Retinal pigment epithelial cell (primary cell): ENCODE results near the gene MUC5AC.

Experiments used
- DNase-seq: peaks from one replicate; pipeline ENCODE4 v3.0.0-alpha.2; 2010; ENCODE audit warnings: low read depth
- H3K4me3 ChIP-seq: 2 replicates; pipeline ENCODE4 v1.5.1; 2011; ENCODE audit warnings: mild to moderate bottlenecking, low read length, control low read depth, moderate library complexity
- CTCF ChIP-seq: conservative IDR thresholded peaks from 2 replicates; pipeline ENCODE4 v1.5.1; 2011; ENCODE audit warnings: low read depth, low read length, control low read depth, inconsistent platforms

The MUC5AC gene

DNA sequence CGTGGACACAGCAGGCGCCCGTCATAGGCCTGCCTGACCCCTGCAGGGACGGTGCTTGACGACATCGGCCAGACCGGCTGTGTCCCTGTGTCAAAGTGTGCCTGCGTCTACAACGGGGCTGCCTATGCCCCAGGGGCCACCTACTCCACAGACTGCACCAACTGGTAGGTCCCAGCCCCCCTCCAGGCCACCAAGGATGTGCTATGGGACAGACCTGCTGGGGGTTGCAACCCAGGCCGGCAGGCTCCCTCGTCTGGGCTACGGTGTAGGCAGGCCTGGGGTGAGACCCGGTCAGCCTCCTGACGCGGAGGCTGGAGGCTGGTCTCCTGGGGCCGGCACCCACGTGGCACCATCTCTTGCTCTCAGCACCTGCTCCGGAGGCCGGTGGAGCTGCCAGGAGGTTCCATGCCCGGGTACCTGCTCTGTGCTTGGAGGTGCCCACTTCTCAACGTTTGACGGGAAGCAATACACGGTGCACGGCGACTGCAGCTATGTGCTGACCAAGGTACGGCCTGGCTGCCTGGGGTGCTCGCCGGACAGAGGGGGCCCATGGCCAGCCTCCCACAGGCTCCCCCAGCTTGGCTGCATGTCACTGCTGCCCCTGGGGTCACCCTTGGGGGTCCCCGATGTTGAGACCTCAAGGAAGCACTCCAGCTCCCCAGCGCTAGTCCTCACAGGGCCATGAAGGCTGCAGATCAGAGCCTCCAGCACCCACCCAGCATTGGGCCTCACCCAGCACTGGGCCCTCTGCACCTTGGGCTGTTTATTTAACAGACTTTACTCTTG lies 7.7 kb downstream of the MUC5AC start:
- no peak for TF ChIP-seq CTCF
- no peak overlapping the region for H3K4me3 ChIP-seq
- DNase-seq = no peak

GRCh38 chr11:1167256-1167655 lies 9.5 kb downstream of the MUC5AC start:
- TF ChIP-seq CTCF = no peak
- no peak overlapping the region for H3K4me3 ChIP-seq
- DNase-seq = no peak

DNA sequence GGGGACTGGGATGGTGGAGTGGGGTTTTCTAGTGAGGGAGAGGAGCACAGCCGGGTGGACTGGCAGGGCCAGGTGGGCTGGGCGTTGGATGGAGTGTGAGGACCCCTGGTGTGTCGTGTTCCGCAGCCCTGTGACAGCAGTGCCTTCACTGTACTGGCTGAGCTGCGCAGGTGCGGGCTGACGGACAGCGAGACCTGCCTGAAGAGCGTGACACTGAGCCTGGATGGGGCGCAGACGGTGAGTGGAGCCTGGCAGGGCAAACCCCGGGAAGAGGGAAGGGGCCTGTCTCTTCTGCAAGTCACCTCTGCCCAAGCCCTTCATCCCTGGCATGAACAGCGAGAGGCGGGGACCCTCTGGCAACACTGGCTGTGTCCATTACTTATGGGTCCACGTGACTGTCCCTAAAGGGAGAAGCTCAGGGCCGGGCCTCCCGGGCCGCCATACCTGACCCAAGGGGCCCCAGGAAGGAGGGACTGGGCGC lies 10.0 kb downstream of the MUC5AC start:
- no peak overlapping the region for H3K4me3 ChIP-seq

DNA sequence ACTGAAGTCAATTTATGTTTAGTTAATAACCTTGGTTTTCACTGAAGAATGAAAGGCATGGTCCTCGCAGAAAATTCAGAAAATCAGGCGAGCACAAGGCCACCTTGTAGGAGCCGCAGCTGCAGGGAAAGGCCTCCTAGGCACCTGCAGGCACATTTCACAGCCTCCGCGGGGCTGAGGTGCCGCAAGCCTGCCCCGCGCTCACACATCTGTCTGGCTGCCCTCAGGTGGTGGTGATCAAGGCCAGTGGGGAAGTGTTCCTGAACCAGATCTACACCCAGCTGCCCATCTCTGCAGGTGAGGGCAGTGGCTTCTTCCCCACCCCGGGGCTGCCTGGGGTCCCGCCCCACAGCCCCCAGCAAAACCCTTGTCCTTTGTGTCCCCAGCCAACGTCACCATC lies 10.5 kb downstream of the MUC5AC start:
- no peak for DNase-seq
- no peak for TF ChIP-seq CTCF
- no peak overlapping the region for H3K4me3 ChIP-seq

More for the DNA sequence above, 10.0 kb downstream of the MUC5AC start:
- no peak for DNase-seq
- TF ChIP-seq CTCF = no peak

DNA sequence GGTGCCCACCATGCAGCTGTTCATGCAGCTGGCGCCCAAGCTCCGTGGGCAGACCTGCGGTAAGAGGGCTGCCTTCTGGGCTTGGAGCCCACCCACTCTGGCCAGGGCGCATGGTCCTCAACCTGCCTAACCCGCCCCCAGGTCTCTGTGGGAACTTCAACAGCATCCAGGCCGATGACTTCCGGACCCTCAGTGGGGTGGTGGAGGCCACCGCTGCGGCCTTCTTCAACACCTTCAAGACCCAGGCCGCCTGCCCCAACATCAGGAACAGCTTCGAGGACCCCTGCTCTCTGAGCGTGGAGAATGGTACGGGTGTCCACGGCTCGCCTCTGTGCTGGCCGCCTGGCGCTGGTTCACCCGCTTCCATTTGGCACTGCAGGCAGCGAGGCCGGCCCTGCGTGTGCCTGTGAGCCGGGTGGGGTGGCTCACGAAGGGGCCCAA lies 11.0 kb downstream of the MUC5AC start:
- no peak for TF ChIP-seq CTCF
- no peak for DNase-seq
- no peak overlapping the region for H3K4me3 ChIP-seq

GRCh38 chr11:1171223-1171984 lies 13.7 kb downstream of the MUC5AC start:
- TF ChIP-seq CTCF = no peak
- DNase-seq = no peak

More at GRCh38 chr11:1171223-1171984, 13.7 kb downstream of the MUC5AC start:
- H3K4me3 ChIP-seq = no peak overlapping the region
